Naive thymus-derived CD4-positive, alpha-beta T cell (primary cell): ENCODE measurements around the gene MED12L. TPM values are rescaled to one million over a fixed set of nuclear protein-coding genes. Genes with fewer than 3 reads are reported as not detected.
"Not testable (repeated sequence)": the region's sequence is repeated elsewhere in the genome, so short reads cannot be mapped to it uniquely, and the experiment has no call there.

ENCODE experiments used
- ATAC-seq: fragments of 150-1000 bp; cut with Tn5 transposase; 2 replicates; pipeline ENCODE4 v1.10.0; 2021; ENCODE audit warnings: mild to moderate bottlenecking, moderate library complexity
- CTCF ChIA-PET: fragments of 350-600 bp; sonication (Branson Sonifier 250); formaldehyde crosslinking; loops from one replicate; lab custom pipeline; 2021; ENCODE audit warnings: antibody characterized with exemption; lab: Charles Lee
- POLR2A ChIA-PET: fragments of 350-600 bp; sonication (Branson Sonifier 250); formaldehyde crosslinking; loops from one replicate; lab custom pipeline; 2021; ENCODE audit warnings: antibody characterized with exemption, inconsistent platforms; lab: Charles Lee
- DNase-seq, 9 donors: peaks; one replicate each; pipeline versions ENCODE4 v3.0.0 to v3.0.0-alpha.2; 2020 to 2022; ENCODE audit warnings: mixed read lengths in 1 of 9
- H3K27ac ChIP-seq: one replicate; pipeline ENCODE4 v1.7.0; 2013; ENCODE audit warnings: mild to moderate bottlenecking, low read depth, low read length, moderate library complexity
- H3K27me3 ChIP-seq, 2 donors: one replicate each; pipeline ENCODE4 v1.7.0; 2013; ENCODE audit warnings: low read length in 2 of 2, mild to moderate bottlenecking in 2 of 2, moderate library complexity in 2 of 2; ENCODE audit not compliant: control insufficient read depth in 2 of 2, insufficient read depth in 2 of 2
- H3K36me3 ChIP-seq, 3 experiments: 1 replicate in 2 of 3; 2 replicates in 1 of 3; pipeline ENCODE4 v1.7.0; 2013; ENCODE audit warnings: low read length in 3 of 3, mild to moderate bottlenecking in 3 of 3, moderate library complexity in 1 of 3; ENCODE audit not compliant: insufficient read depth in 3 of 3, control insufficient read depth in 2 of 3
- H3K4me1 ChIP-seq, 2 donors: one replicate each; pipeline ENCODE4 v1.7.0; 2013; ENCODE audit warnings: low read length in 2 of 2, mild to moderate bottlenecking in 2 of 2, moderate library complexity in 1 of 2; ENCODE audit not compliant: control insufficient read depth in 2 of 2, insufficient read depth in 2 of 2
- H3K4me3 ChIP-seq: 2 replicates; pipeline ENCODE4 v1.7.0; 2013; ENCODE audit warnings: mild to moderate bottlenecking, low read length
- H3K9me3 ChIP-seq, 3 experiments: 1 replicate in 2 of 3; 2 replicates in 1 of 3; pipeline ENCODE4 v1.7.0; 2013; ENCODE audit warnings: low read length in 3 of 3; ENCODE audit not compliant: control insufficient read depth in 2 of 3
- H3K27ac Mint-ChIP-seq, 9 donors: one replicate each; pipeline ENCODE4 v1.8.0; 2020 to 2022; ENCODE audit warnings: mixed read lengths in 9 of 9, mild to moderate bottlenecking in 8 of 9, moderate library complexity in 5 of 9, inconsistent platforms in 2 of 9
- H3K27me3 Mint-ChIP-seq, 5 donors: one replicate each; pipeline ENCODE4 v1.8.0; 2021 to 2022; ENCODE audit warnings: mixed read lengths in 5 of 5, mild to moderate bottlenecking in 1 of 5
- H3K36me3 Mint-ChIP-seq, 5 donors: one replicate each; pipeline ENCODE4 v1.8.0; 2020 to 2022; ENCODE audit warnings: mixed read lengths in 5 of 5, mild to moderate bottlenecking in 3 of 5, inconsistent platforms in 1 of 5
- H3K4me1 Mint-ChIP-seq, 7 donors: one replicate each; pipeline ENCODE4 v1.8.0; 2020 to 2022; ENCODE audit warnings: mixed read lengths in 7 of 7, mild to moderate bottlenecking in 3 of 7, inconsistent platforms in 1 of 7
- H3K4me3 Mint-ChIP-seq, 10 donors: one replicate each; pipeline ENCODE4 v1.8.0; 2020 to 2022; ENCODE audit warnings: mild to moderate bottlenecking in 10 of 10, mixed read lengths in 10 of 10, moderate library complexity in 6 of 10, inconsistent platforms in 2 of 10
- H3K9me3 Mint-ChIP-seq, 11 donors: one replicate each; pipeline ENCODE4 v1.8.0; 2020 to 2022; ENCODE audit warnings: mixed read lengths in 11 of 11, mild to moderate bottlenecking in 4 of 11, inconsistent platforms in 1 of 11, moderate library complexity in 1 of 11
- intact Hi-C, 2 donors: fragments of 100-400 bp; cut with micrococcal nuclease; formaldehyde crosslinking; loops; one replicate each; pipeline ENCODE4 v1.15.1; 2023
- polyA plus RNA-seq, 2 donors: library from polyadenylated mRNA; unstranded; fragments of 300-500 nt; fragmentation: Illumina TruSeq; gene quantifications; one replicate each; pipeline ENCODE4 v1.2.3, GENCODE V29; 2021
- total RNA-seq, 6 experiments: library from RNA in 5 of 6; stranded (reverse) in 5 of 6; gene quantifications; 1 replicate in 5 of 6; 2 replicates in 1 of 6; pipeline ENCODE4 v1.2.3 and lab custom pipeline; 2021 to 2026

The MED12L gene
- total and polyA plus RNA-seq, 7 experiments from 2014 or later, result 0.32 to 4.9 (median 0.68) TPM; not detected in 2

DNA sequence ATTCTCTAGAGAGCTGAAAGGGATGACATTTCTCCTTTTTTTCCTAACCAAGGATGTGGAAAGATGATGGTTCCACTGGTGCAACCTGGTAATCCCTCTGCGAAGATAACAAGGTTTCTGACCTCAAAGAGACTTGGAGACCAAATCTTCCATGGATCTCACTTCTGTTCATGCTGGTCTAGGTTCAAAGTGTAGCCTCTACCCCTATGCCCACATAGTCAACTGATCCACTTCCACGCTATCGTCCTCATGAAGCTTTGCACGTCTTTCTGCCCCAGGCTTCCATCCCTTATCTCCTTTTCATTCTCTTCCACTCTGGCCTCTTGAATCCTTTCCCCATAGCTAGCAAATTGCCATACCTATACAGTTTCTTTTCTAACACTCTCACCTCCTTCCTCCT, 8.8 kb upstream of the MED12L start:
- no peak for ATAC-seq
- H3K4me3 Mint-ChIP-seq, result no peak overlapping the region

DNA sequence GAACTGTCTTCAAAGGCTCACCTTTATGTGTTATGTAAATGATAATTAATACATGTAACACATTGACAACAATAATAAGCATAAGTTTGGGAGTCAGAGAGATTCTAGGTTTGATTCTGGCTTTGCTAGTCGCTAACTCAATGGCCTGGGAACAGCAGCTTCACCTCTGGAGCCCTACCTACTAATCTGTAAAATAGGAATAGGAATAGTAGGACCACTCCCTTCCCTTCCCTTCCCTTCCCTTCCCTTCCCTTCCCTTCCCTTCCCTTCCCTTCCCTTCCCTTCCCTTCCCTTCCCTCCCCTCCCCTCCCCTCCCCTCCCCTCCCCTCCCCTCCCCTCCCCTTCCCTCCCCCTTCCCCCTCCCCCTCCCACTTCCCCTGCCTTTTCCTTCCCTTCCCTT, 4.4 kb upstream of the MED12L start:
- H3K4me3 Mint-ChIP-seq, H3K27me3 ChIP-seq, intact Hi-C loops, ATAC-seq, H3K9me3 ChIP-seq, POLR2A ChIA-PET, H3K4me1 ChIP-seq, CTCF ChIA-PET, H3K4me1 Mint-ChIP-seq, H3K36me3 Mint-ChIP-seq, H3K9me3 Mint-ChIP-seq, H3K36me3 ChIP-seq, DNase-seq, H3K27ac ChIP-seq, H3K27ac Mint-ChIP-seq, H3K4me3 ChIP-seq: not testable (repeated sequence)
- peaks cover 34 to 59% (median 39%) of the 10 kb centered on the region in 5 donors for H3K27me3 Mint-ChIP-seq

More for the DNA sequence above, 8.8 kb upstream of the MED12L start:
- Mint-ChIP-seq H3K36me3 (no peaks in the 10 kb centered on the region), H3K27ac (no peak overlapping the region), H3K4me1 (no peaks in the 10 kb centered on the region), H3K9me3 (no peaks in the 10 kb centered on the region), H3K27me3 (peaks cover 11 to 25% (median 12%) of the 10 kb centered on the region in 5 donors)
- DNase-seq, result no peak
- Histone ChIP-seq H3K27ac (no peak overlapping the region), H3K36me3 (no peaks in the 10 kb centered on the region), H3K4me3 (no peak overlapping the region), H3K4me1 (no peaks in the 10 kb centered on the region), H3K9me3 (no peaks in the 10 kb centered on the region), H3K27me3 (no peaks in the 10 kb centered on the region)
- ChIA-PET POLR2A (no interaction called here), CTCF (no interaction called here)
- intact Hi-C loops, result no loop called here

DNA sequence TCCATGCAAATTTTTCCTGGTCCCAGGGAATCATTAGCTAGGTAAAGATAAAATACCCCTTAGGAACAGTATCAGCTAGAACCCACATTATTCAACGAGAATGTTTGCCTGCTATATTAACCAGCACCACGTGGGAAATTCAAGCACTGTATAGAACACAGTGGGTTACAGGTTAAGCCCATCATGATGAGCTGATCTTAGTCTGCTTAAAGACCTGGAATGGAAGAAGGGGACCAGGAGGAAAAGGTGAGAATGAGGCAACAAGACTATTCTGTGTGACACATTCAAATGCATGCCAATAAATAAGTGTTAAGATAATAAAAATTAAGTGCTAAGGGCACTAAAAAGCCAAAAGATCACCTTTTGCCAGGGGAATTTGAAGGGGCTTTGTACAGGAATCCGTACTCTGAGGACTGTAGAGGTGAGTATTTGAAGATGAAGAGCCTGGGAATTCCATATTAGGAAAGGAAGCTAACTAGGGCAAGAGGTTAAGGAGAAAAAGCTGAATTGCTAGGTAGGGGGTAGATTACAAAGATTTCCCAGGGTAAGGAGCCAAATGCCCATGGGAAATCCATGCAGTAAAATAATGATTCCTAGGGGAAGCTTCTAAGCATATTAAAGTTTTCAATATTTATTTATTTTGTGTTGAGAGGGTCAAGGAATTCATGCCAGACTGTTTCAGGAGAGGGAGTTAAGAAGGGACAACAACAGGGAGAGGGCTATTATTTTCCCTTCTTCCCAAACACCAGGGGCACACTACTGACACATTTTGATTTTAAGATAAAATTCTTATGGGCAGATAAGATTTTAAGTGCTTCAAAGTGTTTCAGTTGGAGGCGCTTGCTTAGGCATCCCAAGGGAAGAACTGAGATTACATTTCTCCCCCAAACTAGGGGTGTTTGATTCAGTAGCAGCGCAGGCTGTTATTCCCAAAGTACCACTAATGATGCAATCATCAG, 2.3 kb upstream of the MED12L start:
- ChIA-PET CTCF (interaction anchor here (0.6 kb wide), 1 partner anchor 19 kb away, joined by 3 read pairs; no protein-coding TSS in a partner anchor), POLR2A (no interaction called here)
- H3K4me1 ChIP-seq, result peaks cover 0 to 6% of the 10 kb centered on the region in 2 donors
- ATAC-seq (no peak), DNase-seq (no peak)
- no peaks in the 10 kb centered on the region for H3K36me3 ChIP-seq
- Mint-ChIP-seq H3K27me3 (peaks cover 34 to 76% (median 46%) of the 10 kb centered on the region in 5 donors), H3K36me3 (peaks cover 0 to 3% (median 0%) of the 10 kb centered on the region in 5 donors), H3K9me3 (peaks cover 0 to 2% (median 0%) of the 10 kb centered on the region in 11 donors), H3K4me1 (peaks cover 0 to 21% (median 11%) of the 10 kb centered on the region in 7 donors), H3K27ac (no peak overlapping the region), H3K4me3 (peak overlapping the region in 5 of 10 donors; percentile 32 to 92 (median 44))
- intact Hi-C loops, result no loop called here
- H3K27me3 ChIP-seq, result peaks cover 0 to 10% of the 10 kb centered on the region in 2 donors
- no peak overlapping the region for H3K4me3 ChIP-seq
- H3K27ac ChIP-seq, result no peak overlapping the region
- H3K9me3 ChIP-seq, result no peaks in the 10 kb centered on the region

DNA sequence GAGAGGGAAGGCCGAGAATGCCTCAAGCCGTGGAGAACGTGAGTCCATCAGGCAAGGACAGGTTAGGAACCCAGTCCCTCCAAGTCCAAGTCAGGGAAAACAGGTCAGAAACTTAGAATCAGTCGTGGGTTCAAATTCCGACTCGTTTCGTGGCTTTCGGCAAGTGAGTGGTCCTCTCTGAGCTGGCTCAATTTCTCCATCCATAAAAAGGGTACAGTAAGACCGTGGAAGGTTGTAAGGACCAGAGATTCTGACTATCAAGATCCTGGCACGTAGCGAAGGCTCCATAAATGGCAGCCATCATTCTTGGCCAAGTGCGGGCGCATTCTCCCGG, 604 bp upstream of the MED12L start:
- H3K9me3 Mint-ChIP-seq, result peaks cover 0 to 2% (median 0%) of the 10 kb centered on the region in 11 donors
- H3K4me3 Mint-ChIP-seq, result peak overlapping the region; percentile 69 to 92 (median 74)
- DNase-seq (no peak), ATAC-seq (no peak)
- Histone ChIP-seq H3K4me3 (peak overlapping the region; percentile 58), H3K4me1 (peaks cover 0 to 6% of the 10 kb centered on the region in 2 donors), H3K9me3 (no peaks in the 10 kb centered on the region), H3K36me3 (no peaks in the 10 kb centered on the region), H3K27ac (no peak overlapping the region), H3K27me3 (peaks cover 0 to 10% of the 10 kb centered on the region in 2 donors)
- ChIA-PET POLR2A (no interaction called here), CTCF (no interaction called here)
- peaks cover 0 to 21% (median 11%) of the 10 kb centered on the region in 7 donors for H3K4me1 Mint-ChIP-seq
- H3K27me3 Mint-ChIP-seq, result peaks cover 35 to 75% (median 55%) of the 10 kb centered on the region in 5 donors
- H3K36me3 Mint-ChIP-seq, result peaks cover 0 to 3% (median 0%) of the 10 kb centered on the region in 5 donors
- intact Hi-C loops, result loop anchor here (5.0 kb wide), 5 partner anchors 62 to 483 kb away; partner anchors contain the start of genes ERICH6 (in 1 of the 2) and SELENOT (in 1 of the 2)
- H3K27ac Mint-ChIP-seq, result no peak overlapping the region

DNA sequence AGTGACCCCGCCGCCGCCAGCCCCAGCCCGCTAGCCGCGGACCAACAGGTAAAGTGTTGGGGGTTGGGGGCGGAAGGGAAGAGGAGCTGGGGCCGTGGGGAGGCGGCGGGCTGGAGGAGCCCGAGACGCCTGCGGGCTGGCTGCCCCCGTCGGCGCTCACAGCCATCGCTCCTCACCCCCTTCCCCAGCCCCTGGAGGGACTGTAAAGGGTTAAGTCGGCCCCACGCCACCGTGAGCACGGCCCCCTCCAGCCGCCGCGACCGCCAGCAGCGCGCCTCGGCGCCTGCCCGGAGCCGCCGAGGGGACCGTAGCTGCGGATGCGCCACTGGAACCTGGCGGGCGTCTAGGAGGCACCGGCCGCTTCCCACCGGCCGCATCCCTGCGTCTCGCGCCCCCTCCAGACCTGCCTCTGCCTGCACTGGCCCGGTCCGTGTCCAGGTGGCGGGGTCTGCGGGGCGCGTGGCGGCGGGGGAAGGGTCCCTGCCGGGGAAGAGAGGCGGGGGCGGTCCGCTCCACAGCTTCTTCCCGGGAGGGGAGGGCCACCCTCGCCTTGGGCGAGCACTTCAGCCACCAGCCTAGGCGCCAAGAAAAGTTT, 522 bp downstream of the MED12L start:
- H3K4me3 Mint-ChIP-seq, result peak overlapping the region in 9 of 10 donors; percentile 85 to 94 (median 90)
- peaks cover 0 to 3% (median 0%) of the 10 kb centered on the region in 5 donors for H3K36me3 Mint-ChIP-seq
- no peaks in the 10 kb centered on the region for H3K9me3 ChIP-seq
- H3K36me3 ChIP-seq, result no peaks in the 10 kb centered on the region
- DNase-seq (peak in 5 of 9 donors; percentile 6 to 45 (median 8)), ATAC-seq (peak; percentile 15)
- ChIA-PET CTCF (interaction anchor here (0.9 to 1.0 kb wide), 2 partner anchors 89 to 364 kb away, joined by 3 read pairs; no protein-coding TSS in a partner anchor), POLR2A (no interaction called here)
- H3K4me1 ChIP-seq, result peaks cover 0 to 6% of the 10 kb centered on the region in 2 donors
- H3K27me3 ChIP-seq, result peaks cover 0 to 10% of the 10 kb centered on the region in 2 donors
- peaks cover 36 to 71% (median 58%) of the 10 kb centered on the region in 5 donors for H3K27me3 Mint-ChIP-seq
- intact Hi-C loops, result loop anchor here (1.0 to 5.0 kb wide), 8 partner anchors 60 to 484 kb away; partner anchors contain the start of genes SIAH2 (in 2 of the 2), ERICH6 (in 1 of the 2) and SELENOT (in 1 of the 2)
- H3K27ac ChIP-seq, result no peak overlapping the region
- peaks cover 0 to 21% (median 11%) of the 10 kb centered on the region in 7 donors for H3K4me1 Mint-ChIP-seq
- peak overlapping the region; percentile 58 for H3K4me3 ChIP-seq
- no peak overlapping the region for H3K27ac Mint-ChIP-seq
- H3K9me3 Mint-ChIP-seq, result peaks cover 0 to 2% (median 0%) of the 10 kb centered on the region in 11 donors
